HL-60 (cell line): ENCODE data around the gene SMAP2.

Experiments
- DNase-seq, 2 experiments: peaks; one replicate each; pipeline ENCODE4 v3.0.0-alpha.2; 2010 to 2020; ENCODE audit warnings: low read depth in 1 of 2, low spot score in 1 of 2
- H3K27ac ChIP-seq: fragments of 250-450 bp; sonication (Bioruptor Pico); replicated peaks from 2 replicates; pipeline ENCODE4 v1.5.1; 2020; ENCODE audit warnings: mild to moderate bottlenecking, moderate library complexity
- H3K27me3 ChIP-seq: fragments of 250-450 bp; sonication (Bioruptor Pico); 2 replicates; pipeline ENCODE4 v1.5.1; 2021; ENCODE audit warnings: mild to moderate bottlenecking, moderate library complexity; ENCODE audit not compliant: insufficient read depth, poor library complexity, severe bottlenecking
- H3K4me3 ChIP-seq: replicated peaks from 2 replicates; pipeline ENCODE4 v1.5.1; 2011; ENCODE audit warnings: mild to moderate bottlenecking, control low read depth, low read length; ENCODE audit not compliant: insufficient read depth
- GABPA ChIP-seq: IDR thresholded peaks from 2 replicates; pipeline ENCODE4 v1.6.1; 2012; ENCODE audit warnings: low read depth
- POLR2AphosphoS5 ChIP-seq: IDR thresholded peaks from 2 replicates; pipeline ENCODE4 v1.6.1; 2012; ENCODE audit warnings: low read depth
- SPI1 ChIP-seq: IDR thresholded peaks from 2 replicates; pipeline ENCODE4 v1.6.1; 2012; ENCODE audit warnings: low read depth, mild to moderate bottlenecking, borderline replicate concordance
- TF ChIP-seq, protein P1 (sequence below): IDR thresholded peaks from one replicate; pipeline ENCODE4 v1.5.1; 2011; ENCODE audit warnings: low read length, control low read depth, inconsistent platforms; ENCODE audit not compliant: insufficient read depth
- TF ChIP-seq, protein P2 (sequence below): IDR thresholded peaks from 2 replicates; pipeline ENCODE4 v1.6.1; 2012; ENCODE audit warnings: low read depth; ENCODE audit not compliant: insufficient replicate concordance

SMAP2 gene

DNA sequence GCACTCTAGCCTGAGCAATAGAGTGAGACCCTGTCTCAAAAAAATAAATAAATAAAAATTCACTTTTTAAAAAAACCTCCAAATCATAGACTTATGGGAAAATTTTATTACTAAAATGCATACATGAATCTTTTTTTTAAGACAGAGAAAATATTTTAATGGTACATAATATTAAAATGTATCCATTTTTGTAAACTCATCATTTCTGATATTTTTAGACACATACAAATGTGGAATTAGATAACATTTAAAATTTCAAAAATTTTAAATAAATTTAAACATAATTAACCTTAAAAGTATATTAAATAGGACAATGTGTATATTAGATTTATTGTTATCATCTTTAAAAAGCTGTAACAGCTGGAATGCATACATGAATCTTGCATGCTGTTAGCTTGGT lies 33.9 kb downstream of the SMAP2 start:
- DNase-seq, result no peak
- Histone ChIP-seq H3K27ac (no peak overlapping the region), H3K4me3 (no peak overlapping the region), H3K27me3 (no peaks in the 10 kb centered on the region)
- TF ChIP-seq POLR2AphosphoS5 (no peak), SPI1 (no peak), GABPA (no peak)
- TF ChIP-seq, protein P1, sequence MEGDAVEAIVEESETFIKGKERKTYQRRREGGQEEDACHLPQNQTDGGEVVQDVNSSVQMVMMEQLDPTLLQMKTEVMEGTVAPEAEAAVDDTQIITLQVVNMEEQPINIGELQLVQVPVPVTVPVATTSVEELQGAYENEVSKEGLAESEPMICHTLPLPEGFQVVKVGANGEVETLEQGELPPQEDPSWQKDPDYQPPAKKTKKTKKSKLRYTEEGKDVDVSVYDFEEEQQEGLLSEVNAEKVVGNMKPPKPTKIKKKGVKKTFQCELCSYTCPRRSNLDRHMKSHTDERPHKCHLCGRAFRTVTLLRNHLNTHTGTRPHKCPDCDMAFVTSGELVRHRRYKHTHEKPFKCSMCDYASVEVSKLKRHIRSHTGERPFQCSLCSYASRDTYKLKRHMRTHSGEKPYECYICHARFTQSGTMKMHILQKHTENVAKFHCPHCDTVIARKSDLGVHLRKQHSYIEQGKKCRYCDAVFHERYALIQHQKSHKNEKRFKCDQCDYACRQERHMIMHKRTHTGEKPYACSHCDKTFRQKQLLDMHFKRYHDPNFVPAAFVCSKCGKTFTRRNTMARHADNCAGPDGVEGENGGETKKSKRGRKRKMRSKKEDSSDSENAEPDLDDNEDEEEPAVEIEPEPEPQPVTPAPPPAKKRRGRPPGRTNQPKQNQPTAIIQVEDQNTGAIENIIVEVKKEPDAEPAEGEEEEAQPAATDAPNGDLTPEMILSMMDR, result no peak
- TF ChIP-seq, protein P2, sequence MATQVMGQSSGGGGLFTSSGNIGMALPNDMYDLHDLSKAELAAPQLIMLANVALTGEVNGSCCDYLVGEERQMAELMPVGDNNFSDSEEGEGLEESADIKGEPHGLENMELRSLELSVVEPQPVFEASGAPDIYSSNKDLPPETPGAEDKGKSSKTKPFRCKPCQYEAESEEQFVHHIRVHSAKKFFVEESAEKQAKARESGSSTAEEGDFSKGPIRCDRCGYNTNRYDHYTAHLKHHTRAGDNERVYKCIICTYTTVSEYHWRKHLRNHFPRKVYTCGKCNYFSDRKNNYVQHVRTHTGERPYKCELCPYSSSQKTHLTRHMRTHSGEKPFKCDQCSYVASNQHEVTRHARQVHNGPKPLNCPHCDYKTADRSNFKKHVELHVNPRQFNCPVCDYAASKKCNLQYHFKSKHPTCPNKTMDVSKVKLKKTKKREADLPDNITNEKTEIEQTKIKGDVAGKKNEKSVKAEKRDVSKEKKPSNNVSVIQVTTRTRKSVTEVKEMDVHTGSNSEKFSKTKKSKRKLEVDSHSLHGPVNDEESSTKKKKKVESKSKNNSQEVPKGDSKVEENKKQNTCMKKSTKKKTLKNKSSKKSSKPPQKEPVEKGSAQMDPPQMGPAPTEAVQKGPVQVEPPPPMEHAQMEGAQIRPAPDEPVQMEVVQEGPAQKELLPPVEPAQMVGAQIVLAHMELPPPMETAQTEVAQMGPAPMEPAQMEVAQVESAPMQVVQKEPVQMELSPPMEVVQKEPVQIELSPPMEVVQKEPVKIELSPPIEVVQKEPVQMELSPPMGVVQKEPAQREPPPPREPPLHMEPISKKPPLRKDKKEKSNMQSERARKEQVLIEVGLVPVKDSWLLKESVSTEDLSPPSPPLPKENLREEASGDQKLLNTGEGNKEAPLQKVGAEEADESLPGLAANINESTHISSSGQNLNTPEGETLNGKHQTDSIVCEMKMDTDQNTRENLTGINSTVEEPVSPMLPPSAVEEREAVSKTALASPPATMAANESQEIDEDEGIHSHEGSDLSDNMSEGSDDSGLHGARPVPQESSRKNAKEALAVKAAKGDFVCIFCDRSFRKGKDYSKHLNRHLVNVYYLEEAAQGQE, result no peak

DNA sequence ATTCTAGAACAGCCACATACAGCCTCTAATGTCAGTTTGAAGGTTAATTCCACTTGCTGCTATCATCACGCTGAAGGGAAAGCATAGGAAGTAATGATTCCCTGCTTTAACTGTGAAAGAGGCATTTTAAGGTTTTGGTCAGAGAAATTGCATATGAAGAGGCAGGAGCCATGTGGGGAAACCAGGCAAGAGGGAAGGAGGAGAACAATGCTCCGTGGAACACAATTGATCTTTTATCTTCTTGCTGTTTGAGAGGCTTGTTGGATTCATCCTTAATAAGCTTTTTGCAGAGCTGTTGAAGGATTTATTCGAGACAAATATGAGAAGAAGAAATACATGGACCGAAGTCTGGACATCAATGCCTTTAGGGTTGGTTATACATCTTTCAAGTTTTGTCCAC lies 35.9 kb downstream of the SMAP2 start:
- no peak overlapping the region for H3K27ac ChIP-seq
- DNase-seq, result no peak
- no peaks in the 10 kb centered on the region for H3K27me3 ChIP-seq
- TF ChIP-seq POLR2AphosphoS5 (no peak), SPI1 (no peak), GABPA (no peak)
- TF ChIP-seq, protein P1, result no peak
- TF ChIP-seq, protein P2, result no peak
- no peak overlapping the region for H3K4me3 ChIP-seq

DNA sequence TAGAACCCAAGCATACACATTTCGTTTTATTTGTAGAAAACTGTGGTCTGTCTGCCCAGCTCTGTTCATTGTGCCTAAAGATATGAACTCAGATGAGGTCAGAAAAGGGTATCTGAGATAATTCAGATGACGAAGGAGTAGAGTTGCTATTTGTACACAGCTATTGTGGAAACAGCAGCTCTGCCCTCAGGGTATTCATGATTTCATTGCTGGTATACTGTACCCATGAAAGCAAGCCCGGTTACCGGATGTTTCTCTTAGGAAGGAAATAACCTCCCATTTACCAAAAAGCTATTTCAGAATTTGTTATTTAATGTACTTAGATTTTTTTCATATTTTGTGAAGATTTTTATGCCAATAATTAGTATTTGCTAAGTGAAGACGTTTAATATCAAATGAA lies 37.8 kb downstream of the SMAP2 start:
- Histone ChIP-seq H3K27me3 (no peaks in the 10 kb centered on the region), H3K27ac (no peak overlapping the region)
- TF ChIP-seq, protein P1, result no peak
- no peak for TF ChIP-seq SPI1
- TF ChIP-seq POLR2AphosphoS5, result no peak
- TF ChIP-seq, protein P2, result no peak
- no peak for TF ChIP-seq GABPA

More for the DNA sequence above, 37.8 kb downstream of the SMAP2 start:
- DNase-seq, result no peak
- H3K4me3 ChIP-seq, result no peak overlapping the region
